ENCODE data around the gene STX1A.

Gene STX1A

GRCh38 chr7:73705551-73705920 lies 13.9 kb downstream of the STX1A start:
- peaks cover 4 to 11% of the 10 kb centered on the region in 2 donors for H3K36me3 ChIP-seq (ENCODE audit: control insufficient read depth in 1 of 2, insufficient read depth in 2 of 2, low read length in 2 of 2)
- peaks cover 0 to 14% of the 10 kb centered on the region in 2 donors for H3K4me1 ChIP-seq (ENCODE audit: control insufficient read depth in 1 of 2, insufficient read depth in 2 of 2, low read length in 2 of 2)
- H3K9me3 ChIP-seq (ENCODE audit: control insufficient read depth in 1 of 2, low read length in 2 of 2), result no peaks in the 10 kb centered on the region
- H3K27ac ChIP-seq (ENCODE audit: low read length), result no peak overlapping the region
- H3K4me3 ChIP-seq (ENCODE audit: low read depth in 1 of 2, low read length in 2 of 2), result no peak overlapping the region
- no peaks in the 10 kb centered on the region for H3K27me3 ChIP-seq (ENCODE audit: low read depth, low read length)

GRCh38 chr7:73704640-73705550 lies 14.6 kb downstream of the STX1A start:
- H3K27me3 ChIP-seq (ENCODE audit: low read depth, low read length), result no peaks in the 10 kb centered on the region
- peaks cover 4 to 17% of the 10 kb centered on the region in 2 donors for H3K36me3 ChIP-seq (ENCODE audit: control insufficient read depth in 1 of 2, insufficient read depth in 2 of 2, low read length in 2 of 2)
- no peaks in the 10 kb centered on the region for H3K9me3 ChIP-seq (ENCODE audit: control insufficient read depth in 1 of 2, low read length in 2 of 2)
- H3K4me3 ChIP-seq (ENCODE audit: low read depth in 1 of 2, low read length in 2 of 2), result no peak overlapping the region
- no peak overlapping the region for H3K27ac ChIP-seq (ENCODE audit: low read length)
- peaks cover 0 to 14% of the 10 kb centered on the region in 2 donors for H3K4me1 ChIP-seq (ENCODE audit: control insufficient read depth in 1 of 2, insufficient read depth in 2 of 2, low read length in 2 of 2)

GRCh38 chr7:73703757-73704639 lies 15.5 kb downstream of the STX1A start:
- Histone ChIP-seq H3K9me3 (ENCODE audit: control insufficient read depth in 1 of 2, low read length in 2 of 2) (no peaks in the 10 kb centered on the region), H3K36me3 (ENCODE audit: control insufficient read depth in 1 of 2, insufficient read depth in 2 of 2, low read length in 2 of 2) (peaks cover 4 to 26% of the 10 kb centered on the region in 2 donors), H3K4me1 (ENCODE audit: control insufficient read depth in 1 of 2, insufficient read depth in 2 of 2, low read length in 2 of 2) (peaks cover 0 to 14% of the 10 kb centered on the region in 2 donors), H3K4me3 (ENCODE audit: low read depth in 1 of 2, low read length in 2 of 2) (peak overlapping the region in 1 of 2 donors; percentile 20), H3K27me3 (ENCODE audit: low read depth, low read length) (no peaks in the 10 kb centered on the region), H3K27ac (ENCODE audit: low read length) (no peak overlapping the region)

- Histone ChIP-seq H3K27ac (ENCODE audit: low read length) (no peak overlapping the region), H3K36me3 (ENCODE audit: control insufficient read depth in 1 of 2, insufficient read depth in 2 of 2, low read length in 2 of 2) (peaks cover 4 to 33% of the 10 kb centered on the region in 2 donors), H3K9me3 (ENCODE audit: control insufficient read depth in 1 of 2, low read length in 2 of 2) (no peaks in the 10 kb centered on the region), H3K4me1 (ENCODE audit: control insufficient read depth in 1 of 2, insufficient read depth in 2 of 2, low read length in 2 of 2) (peaks cover 0 to 14% of the 10 kb centered on the region in 2 donors), H3K4me3 (ENCODE audit: low read depth in 1 of 2, low read length in 2 of 2) (peak overlapping the region in 1 of 2 donors; percentile 20), H3K27me3 (ENCODE audit: low read depth, low read length) (no peaks in the 10 kb centered on the region)
Measured at GRCh38 chr7:73703225-73703624, 16.2 kb downstream of the STX1A start.

GRCh38 chr7:73702665-73703064 lies 16.8 kb downstream of the STX1A start:
- no peaks in the 10 kb centered on the region for H3K9me3 ChIP-seq (ENCODE audit: control insufficient read depth in 1 of 2, low read length in 2 of 2)
- no peak overlapping the region for H3K4me3 ChIP-seq (ENCODE audit: low read depth in 1 of 2, low read length in 2 of 2)
- H3K27ac ChIP-seq (ENCODE audit: low read length), result no peak overlapping the region
- H3K4me1 ChIP-seq (ENCODE audit: control insufficient read depth in 1 of 2, insufficient read depth in 2 of 2, low read length in 2 of 2), result peaks cover 0 to 14% of the 10 kb centered on the region in 2 donors
- H3K27me3 ChIP-seq (ENCODE audit: low read depth, low read length), result no peaks in the 10 kb centered on the region
- H3K36me3 ChIP-seq (ENCODE audit: control insufficient read depth in 1 of 2, insufficient read depth in 2 of 2, low read length in 2 of 2), result peaks cover 5 to 38% of the 10 kb centered on the region in 2 donors

- Histone ChIP-seq H3K9me3 (ENCODE audit: control insufficient read depth in 1 of 2, low read length in 2 of 2) (no peaks in the 10 kb centered on the region), H3K36me3 (ENCODE audit: control insufficient read depth in 1 of 2, insufficient read depth in 2 of 2, low read length in 2 of 2) (peaks cover 9 to 40% of the 10 kb centered on the region in 2 donors), H3K27ac (ENCODE audit: low read length) (no peak overlapping the region), H3K4me1 (ENCODE audit: control insufficient read depth in 1 of 2, insufficient read depth in 2 of 2, low read length in 2 of 2) (peaks cover 0 to 14% of the 10 kb centered on the region in 2 donors), H3K4me3 (ENCODE audit: low read depth in 1 of 2, low read length in 2 of 2) (no peak overlapping the region), H3K27me3 (ENCODE audit: low read depth, low read length) (no peaks in the 10 kb centered on the region)
Measured at GRCh38 chr7:73702226-73702625, 17.2 kb downstream of the STX1A start.

GRCh38 chr7:73701357-73701995 lies 18.0 kb downstream of the STX1A start:
- Histone ChIP-seq H3K27ac (ENCODE audit: low read length) (no peak overlapping the region), H3K4me1 (ENCODE audit: control insufficient read depth in 1 of 2, insufficient read depth in 2 of 2, low read length in 2 of 2) (peaks cover 0 to 14% of the 10 kb centered on the region in 2 donors), H3K4me3 (ENCODE audit: low read depth in 1 of 2, low read length in 2 of 2) (no peak overlapping the region), H3K27me3 (ENCODE audit: low read depth, low read length) (no peaks in the 10 kb centered on the region), H3K9me3 (ENCODE audit: control insufficient read depth in 1 of 2, low read length in 2 of 2) (no peaks in the 10 kb centered on the region), H3K36me3 (ENCODE audit: control insufficient read depth in 1 of 2, insufficient read depth in 2 of 2, low read length in 2 of 2) (peaks cover 16 to 45% of the 10 kb centered on the region in 2 donors)

GRCh38 chr7:73700581-73701134 lies 18.8 kb downstream of the STX1A start:
- peaks cover 0 to 14% of the 10 kb centered on the region in 2 donors for H3K4me1 ChIP-seq (ENCODE audit: control insufficient read depth in 1 of 2, insufficient read depth in 2 of 2, low read length in 2 of 2)
- no peak overlapping the region for H3K4me3 ChIP-seq (ENCODE audit: low read depth in 1 of 2, low read length in 2 of 2)
- H3K27ac ChIP-seq (ENCODE audit: low read length), result no peak overlapping the region
- H3K36me3 ChIP-seq (ENCODE audit: control insufficient read depth in 1 of 2, insufficient read depth in 2 of 2, low read length in 2 of 2), result peaks cover 24 to 53% of the 10 kb centered on the region in 2 donors
- no peaks in the 10 kb centered on the region for H3K9me3 ChIP-seq (ENCODE audit: control insufficient read depth in 1 of 2, low read length in 2 of 2)
- H3K27me3 ChIP-seq (ENCODE audit: low read depth, low read length), result no peaks in the 10 kb centered on the region

- peaks cover 27 to 59% of the 10 kb centered on the region in 2 donors for H3K36me3 ChIP-seq (ENCODE audit: control insufficient read depth in 1 of 2, insufficient read depth in 2 of 2, low read length in 2 of 2)
- no peak overlapping the region for H3K27ac ChIP-seq (ENCODE audit: low read length)
- no peaks in the 10 kb centered on the region for H3K27me3 ChIP-seq (ENCODE audit: low read depth, low read length)
- no peak overlapping the region for H3K4me3 ChIP-seq (ENCODE audit: low read depth in 1 of 2, low read length in 2 of 2)
- no peaks in the 10 kb centered on the region for H3K9me3 ChIP-seq (ENCODE audit: control insufficient read depth in 1 of 2, low read length in 2 of 2)
- peaks cover 0 to 11% of the 10 kb centered on the region in 2 donors for H3K4me1 ChIP-seq (ENCODE audit: control insufficient read depth in 1 of 2, insufficient read depth in 2 of 2, low read length in 2 of 2)
Measured at GRCh38 chr7:73700069-73700423, 19.4 kb downstream of the STX1A start.

GRCh38 chr7:73699370-73700068 lies 19.9 kb downstream of the STX1A start:
- H3K4me1 ChIP-seq (ENCODE audit: control insufficient read depth in 1 of 2, insufficient read depth in 2 of 2, low read length in 2 of 2), result peaks cover 0 to 6% of the 10 kb centered on the region in 2 donors
- H3K27me3 ChIP-seq (ENCODE audit: low read depth, low read length), result no peaks in the 10 kb centered on the region
- no peaks in the 10 kb centered on the region for H3K9me3 ChIP-seq (ENCODE audit: control insufficient read depth in 1 of 2, low read length in 2 of 2)
- no peak overlapping the region for H3K4me3 ChIP-seq (ENCODE audit: low read depth in 1 of 2, low read length in 2 of 2)
- no peak overlapping the region for H3K27ac ChIP-seq (ENCODE audit: low read length)
- H3K36me3 ChIP-seq (ENCODE audit: control insufficient read depth in 1 of 2, insufficient read depth in 2 of 2, low read length in 2 of 2), result peaks cover 31 to 64% of the 10 kb centered on the region in 2 donors
